ENCODE results near the gene HID1.
A peak's percentile ranks its signal among the peaks of the same experiment; 100 is the strongest.

- no peak for TF ChIP-seq FOXK2 (IDR thresholded peaks at IDR 0.05)
- peak; percentile 57 for TF ChIP-seq ELF4 (IDR thresholded peaks at IDR 0.05)
- TF ChIP-seq FOXA1 (IDR thresholded peaks at IDR 0.05), result no peak
- no peak for TF ChIP-seq ZNF384 (IDR thresholded peaks at IDR 0.05)
- TF ChIP-seq HDGF (IDR thresholded peaks at IDR 0.05; ENCODE audit: borderline replicate concordance), result no peak
- TF ChIP-seq BHLHE40 (IDR thresholded peaks at IDR 0.05; ENCODE audit: borderline replicate concordance), result no peak
- TF ChIP-seq NFRKB (IDR thresholded peaks at IDR 0.05), result no peak
- no peak for TF ChIP-seq SP1 (IDR thresholded peaks at IDR 0.05)
- TF ChIP-seq SUZ12 (IDR thresholded peaks at IDR 0.05), result no peak
- no peak for TF ChIP-seq FOXM1 (IDR thresholded peaks at IDR 0.05; ENCODE audit: borderline replicate concordance)
Measured at GRCh38 chr17:75012346-75013091, 40.0 kb upstream of the HID1 start, which contains the start of gene MRPL58.
